Spinal cord (tissue), 10 donors: ENCODE results near the gene RFPL3. TPM values are rescaled to one million over a fixed set of nuclear protein-coding genes. Genes with fewer than 3 reads are reported as not detected.

Experiments used
- DNase-seq, 6 donors: peaks; one replicate each; pipeline versions ENCODE4 v3.0.0 to v3.0.0-alpha.2; 2013 to 2015; ENCODE audit warnings: low spot score in 6 of 6, low read depth in 4 of 6
- H3K27ac ChIP-seq: one replicate; pipeline ENCODE4 v1.5.1; 2013; ENCODE audit warnings: low read depth, low read length, control low read depth
- H3K27me3 ChIP-seq: one replicate; pipeline ENCODE4 v1.6.1; 2013; ENCODE audit warnings: low read length; ENCODE audit not compliant: control insufficient read depth, insufficient read depth
- H3K36me3 ChIP-seq: one replicate; pipeline ENCODE4 v1.6.1; 2013; ENCODE audit warnings: low read length; ENCODE audit not compliant: control insufficient read depth, insufficient read depth
- H3K4me1 ChIP-seq: one replicate; pipeline ENCODE4 v1.6.1; 2013; ENCODE audit warnings: low read length; ENCODE audit not compliant: control insufficient read depth, insufficient read depth
- H3K4me3 ChIP-seq: one replicate; pipeline ENCODE4 v1.5.1; 2013; ENCODE audit warnings: low read depth, low read length, control low read depth
- H3K9me3 ChIP-seq: one replicate; pipeline ENCODE4 v1.6.1; 2013; ENCODE audit warnings: low read length; ENCODE audit not compliant: control insufficient read depth, insufficient read depth
- WGBS: methylation state at CpG from one replicate; pipeline ENCODE4 v1.1.5; 2013; ENCODE audit warnings: missing lambda C conversion rate; ENCODE audit not compliant: insufficient coverage; 5-methylcytosine and 5-hydroxymethylcytosine counted together
- polyA plus RNA-seq, 2 donors: library from polyadenylated mRNA; unstranded; fragments of 120-200 nt; gene quantifications; one replicate each; pipeline ENCODE4 v1.2.1, GENCODE V29; 2013; ENCODE audit not compliant: insufficient read length in 2 of 2
- total RNA-seq, 2 donors: library from RNA; depleted of rRNA in 1 of 2; stranded (reverse); fragments of 120-200 nt in 1 of 2; fragments of >200 nt in 1 of 2; gene quantifications; one replicate each; pipeline versions ENCODE4 v1.2.3 to v1.2.4, GENCODE V29; 2013 to 2014
- donor health status: healthy.

The RFPL3 gene
- total and polyA plus RNA-seq, 4 donors, result 0.38 to 0.47 TPM; not detected in 2

DNA sequence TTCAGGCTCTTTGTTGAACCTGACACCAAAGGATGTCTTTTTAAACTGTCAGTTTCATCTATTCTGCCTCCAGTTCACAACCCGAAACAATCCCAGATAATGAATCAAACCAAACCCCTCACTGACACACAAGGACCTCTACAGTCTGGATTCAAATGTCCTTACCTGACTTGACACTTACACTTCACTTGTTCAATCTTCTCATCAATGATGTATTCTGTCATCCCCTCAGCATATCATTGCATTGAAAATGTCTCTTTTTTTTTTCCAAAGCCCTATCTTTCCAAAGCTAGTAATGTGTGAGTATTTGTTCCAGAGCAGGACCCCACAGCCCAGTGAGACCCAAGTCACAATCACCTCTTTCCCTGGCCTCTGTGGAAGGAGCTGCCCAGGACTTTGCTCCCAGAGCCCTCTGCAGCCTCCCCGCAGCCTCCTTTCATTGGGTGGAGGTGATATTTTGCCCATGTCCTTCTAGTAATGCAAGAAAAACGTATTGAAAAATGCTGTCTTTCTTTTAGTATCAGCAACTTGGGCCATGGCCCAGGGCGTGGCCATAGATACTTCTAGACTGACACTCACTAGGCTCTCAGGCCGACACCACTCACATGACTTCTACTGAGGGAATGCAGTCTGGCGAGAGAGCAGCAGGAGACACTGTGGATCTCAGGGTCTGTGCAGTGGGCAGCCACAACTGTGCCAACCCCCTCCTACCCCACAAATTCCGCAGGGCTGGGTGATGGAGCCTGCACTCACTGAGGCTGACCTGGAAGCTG lies 18.2 kb downstream of the RFPL3 start:
- no peaks in the 10 kb centered on the region for H3K27me3 ChIP-seq
- no peaks in the 10 kb centered on the region for H3K36me3 ChIP-seq
- H3K27ac ChIP-seq, result no peak overlapping the region
- no peak overlapping the region for H3K4me3 ChIP-seq
- WGBS, result 93% methylated on average over 6 of the region's 7 CpGs
- DNase-seq, result no peak
- no peaks in the 10 kb centered on the region for H3K9me3 ChIP-seq
- peaks cover 7% of the 10 kb centered on the region for H3K4me1 ChIP-seq

DNA sequence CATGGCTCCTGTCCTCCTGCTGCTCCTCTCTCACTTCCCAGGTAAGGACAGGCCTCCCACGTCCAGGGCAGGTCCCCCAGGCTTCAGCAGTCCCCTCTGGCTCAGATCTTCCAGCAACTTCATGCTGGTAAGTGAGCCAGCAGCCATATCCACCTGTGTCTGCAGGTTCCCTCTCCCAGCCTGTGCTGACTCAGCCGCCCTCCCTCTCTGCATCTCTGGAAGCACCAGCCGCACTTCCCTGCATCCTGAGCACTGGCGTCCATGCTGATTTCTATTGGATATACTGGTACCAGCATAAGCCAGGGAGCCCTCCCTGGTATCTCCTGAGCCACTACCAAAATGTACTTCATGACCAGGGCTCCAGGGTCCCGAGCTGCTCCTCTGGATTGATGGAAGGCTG lies 19.0 kb downstream of the RFPL3 start:
- peaks cover 7% of the 10 kb centered on the region for H3K4me1 ChIP-seq
- no peaks in the 10 kb centered on the region for H3K9me3 ChIP-seq
- no peaks in the 10 kb centered on the region for H3K36me3 ChIP-seq
- no peak overlapping the region for H3K27ac ChIP-seq
- peak in 1 of 6 donors; percentile 26 for DNase-seq
- 78% methylated on average over 5 of the region's 5 CpGs for WGBS
- no peaks in the 10 kb centered on the region for H3K27me3 ChIP-seq
- H3K4me3 ChIP-seq, result no peak overlapping the region

DNA sequence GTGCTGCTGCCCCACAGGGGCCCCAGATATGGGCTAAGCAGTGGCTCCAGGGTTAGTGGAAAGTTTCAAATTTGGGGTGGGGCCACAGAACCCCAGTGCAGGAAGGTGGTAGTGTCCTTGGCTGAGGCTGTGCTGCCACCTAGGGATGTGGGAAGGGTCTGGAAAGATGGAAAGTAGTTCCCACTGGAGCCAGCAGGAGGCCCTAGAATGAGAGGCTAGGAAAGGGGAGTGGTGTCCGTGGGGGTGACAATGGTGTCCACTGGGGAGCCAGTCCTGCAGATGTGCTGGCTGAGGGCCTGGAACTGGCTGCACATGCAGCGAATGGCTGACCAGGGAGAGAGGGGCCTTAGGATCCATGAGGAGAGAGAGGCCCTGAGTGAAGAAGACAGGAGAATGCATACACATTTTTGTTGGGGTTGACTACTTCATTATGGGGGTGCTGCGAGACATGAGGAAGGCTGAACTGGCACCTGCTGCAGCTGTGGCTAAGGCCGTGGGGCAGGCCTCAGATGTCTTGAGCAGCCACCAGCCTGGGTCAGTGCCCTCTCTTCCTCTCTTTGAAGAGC lies 21.1 kb downstream of the RFPL3 start:
- WGBS, result 64% methylated on average over 4 of the region's 4 CpGs
- H3K36me3 ChIP-seq, result no peaks in the 10 kb centered on the region
- no peaks in the 10 kb centered on the region for H3K9me3 ChIP-seq
- H3K27me3 ChIP-seq, result no peaks in the 10 kb centered on the region
- no peak overlapping the region for H3K4me3 ChIP-seq
- peaks cover 7% of the 10 kb centered on the region for H3K4me1 ChIP-seq
- DNase-seq, result peak in 2 of 6 donors; percentile 25 to 32
- H3K27ac ChIP-seq, result no peak overlapping the region

DNA sequence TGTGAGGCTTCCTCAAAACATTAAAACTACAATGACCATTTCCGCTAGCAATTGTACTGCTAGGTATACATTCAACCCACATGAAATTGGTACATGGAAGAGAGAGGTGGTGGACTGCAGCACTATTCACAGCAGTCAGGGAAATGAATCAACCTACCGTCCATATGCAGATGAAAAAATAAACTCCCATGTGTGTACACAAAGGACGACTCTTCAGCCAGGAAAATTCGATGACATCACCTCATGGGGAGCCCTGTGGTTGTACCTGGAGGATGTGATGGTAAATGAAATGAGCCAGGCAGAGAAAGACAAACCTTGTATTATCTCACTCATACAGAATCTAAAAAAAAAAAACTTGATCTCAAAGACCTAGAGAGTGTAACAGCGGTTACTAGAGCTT lies 23.3 kb downstream of the RFPL3 start:
- Histone ChIP-seq H3K4me3 (no peak overlapping the region), H3K36me3 (no peaks in the 10 kb centered on the region), H3K27me3 (no peaks in the 10 kb centered on the region), H3K4me1 (peaks cover 7% of the 10 kb centered on the region), H3K27ac (no peak overlapping the region), H3K9me3 (no peaks in the 10 kb centered on the region)
- DNase-seq, result no peak
- no CpG with 5 or more reads among the region's 5 CpGs for WGBS

DNA sequence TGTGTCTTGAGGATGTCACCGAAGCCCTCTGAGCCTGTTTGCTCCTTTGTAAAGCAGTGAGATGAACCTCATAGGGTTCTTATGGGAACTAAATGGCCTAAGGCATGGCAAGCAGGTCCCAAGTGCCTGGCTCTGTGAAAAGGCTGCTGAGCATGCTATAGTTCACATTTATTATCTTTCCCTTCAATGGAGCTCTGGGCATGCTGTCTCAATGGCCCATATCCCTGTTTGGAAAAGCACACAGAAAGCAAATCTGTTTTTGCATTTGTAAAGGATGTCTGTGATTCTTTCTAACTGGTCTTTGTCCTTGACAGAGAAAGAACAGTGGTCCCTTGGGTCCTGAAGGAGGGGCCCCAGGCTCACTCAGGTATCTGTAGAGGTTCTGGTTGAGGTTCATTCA lies 28.0 kb downstream of the RFPL3 start:
- WGBS, result 80% methylated on average over 1 of the region's 1 CpG
- H3K9me3 ChIP-seq, result no peaks in the 10 kb centered on the region
- H3K27ac ChIP-seq, result no peak overlapping the region
- no peaks in the 10 kb centered on the region for H3K27me3 ChIP-seq
- H3K36me3 ChIP-seq, result peaks cover 30% of the 10 kb centered on the region
- no peak overlapping the region for H3K4me3 ChIP-seq
- DNase-seq, result no peak
- H3K4me1 ChIP-seq, result no peaks in the 10 kb centered on the region

DNA sequence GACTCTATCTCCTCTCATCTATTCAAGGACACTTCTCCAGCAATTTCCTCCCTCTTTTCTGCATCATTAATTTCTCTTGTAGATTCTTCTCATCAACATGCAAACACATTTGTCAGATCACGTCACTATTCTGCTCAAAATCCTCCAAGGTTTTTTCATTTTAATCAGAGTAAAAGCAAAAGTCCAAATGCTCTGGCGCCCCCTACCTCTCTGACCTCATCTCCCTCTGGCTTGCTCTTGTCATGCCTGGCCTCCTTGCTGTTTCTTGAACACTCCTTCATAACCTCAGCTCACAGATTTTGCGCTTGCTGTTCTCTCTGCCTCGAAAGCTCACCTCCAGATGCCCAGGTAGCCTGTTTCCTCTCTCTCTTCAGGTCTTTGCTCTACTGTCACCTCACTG lies 32.0 kb downstream of the RFPL3 start:
- no peak overlapping the region for H3K27ac ChIP-seq
- WGBS, result 65% methylated on average over 4 of the region's 4 CpGs
- DNase-seq, result peak in 5 of 6 donors; percentile 13 to 87 (median 31)
- H3K4me1 ChIP-seq, result no peaks in the 10 kb centered on the region
- H3K36me3 ChIP-seq, result peaks cover 54% of the 10 kb centered on the region
- H3K27me3 ChIP-seq, result no peaks in the 10 kb centered on the region
- no peaks in the 10 kb centered on the region for H3K9me3 ChIP-seq
- H3K4me3 ChIP-seq, result no peak overlapping the region

DNA sequence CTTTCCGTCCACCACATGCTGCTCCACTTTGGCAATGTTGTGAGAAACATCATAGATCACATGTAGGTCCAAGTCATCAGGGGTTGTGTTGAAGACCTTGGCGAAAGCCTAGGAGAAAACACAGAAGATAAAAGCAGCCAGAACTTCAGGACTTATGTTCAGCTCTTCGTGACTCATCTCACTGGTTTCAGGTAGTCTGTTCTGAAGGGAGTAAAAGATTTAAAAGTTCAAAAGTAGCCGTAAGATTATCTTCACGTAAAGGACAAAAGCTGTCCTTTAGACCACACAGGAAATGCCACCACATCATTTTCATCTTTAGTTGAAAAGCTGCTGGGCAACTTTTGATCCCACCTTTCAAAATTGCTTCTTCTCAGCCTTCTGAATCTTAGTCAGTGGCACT lies 37.4 kb downstream of the RFPL3 start:
- no peaks in the 10 kb centered on the region for H3K4me1 ChIP-seq
- H3K9me3 ChIP-seq, result no peaks in the 10 kb centered on the region
- no peak for DNase-seq
- no peaks in the 10 kb centered on the region for H3K27me3 ChIP-seq
- 93% methylated on average over 4 of the region's 5 CpGs for WGBS
- no peak overlapping the region for H3K4me3 ChIP-seq
- no peak overlapping the region for H3K27ac ChIP-seq
- H3K36me3 ChIP-seq, result peaks cover 47% of the 10 kb centered on the region

DNA sequence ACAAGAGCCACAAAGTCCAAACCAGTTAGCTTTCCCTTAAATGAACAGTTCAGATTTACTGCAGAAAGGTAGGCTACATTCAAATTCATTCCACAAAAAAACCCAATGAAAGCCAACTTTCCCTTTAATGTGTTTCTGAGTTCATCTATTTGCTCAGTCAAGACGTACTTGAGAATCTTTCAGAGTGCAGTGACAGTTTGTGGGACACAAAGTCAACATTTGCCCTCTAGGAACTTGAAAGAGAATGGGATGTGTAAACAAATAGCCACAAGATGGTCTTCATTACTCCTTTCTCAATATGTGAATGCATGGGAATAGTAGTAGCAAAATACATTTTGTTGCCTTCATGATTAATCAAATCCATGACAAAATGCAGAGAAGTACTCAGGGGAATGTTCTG lies 38.6 kb downstream of the RFPL3 start:
- H3K27me3 ChIP-seq, result no peaks in the 10 kb centered on the region
- 100% methylated on average over 1 of the region's 1 CpG for WGBS
- peaks cover 47% of the 10 kb centered on the region for H3K36me3 ChIP-seq
- no peak for DNase-seq
- no peaks in the 10 kb centered on the region for H3K4me1 ChIP-seq
- H3K4me3 ChIP-seq, result no peak overlapping the region
- H3K27ac ChIP-seq, result no peak overlapping the region
- H3K9me3 ChIP-seq, result no peaks in the 10 kb centered on the region

DNA sequence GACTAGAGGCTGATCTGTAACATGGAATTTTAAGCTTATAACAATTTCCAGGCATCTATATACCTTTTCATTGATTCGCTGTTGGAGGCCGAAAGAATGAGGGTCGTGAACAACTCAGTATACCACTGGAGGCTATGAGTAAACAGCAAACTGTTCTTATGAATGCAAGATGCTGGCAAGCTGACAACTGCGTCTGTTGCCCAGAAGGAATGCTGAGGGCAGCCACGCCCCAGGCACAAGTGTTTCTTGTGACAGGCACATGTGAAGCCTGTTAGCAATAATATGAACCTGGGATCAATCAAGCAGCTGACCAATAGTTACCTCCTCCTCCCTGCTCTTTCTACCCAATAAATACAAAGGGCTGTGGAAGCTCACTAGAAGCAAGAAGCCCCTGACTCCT lies 39.1 kb downstream of the RFPL3 start:
- H3K36me3 ChIP-seq, result peaks cover 46% of the 10 kb centered on the region
- H3K4me1 ChIP-seq, result no peaks in the 10 kb centered on the region
- no peak overlapping the region for H3K27ac ChIP-seq
- no peaks in the 10 kb centered on the region for H3K27me3 ChIP-seq
- 93% methylated on average over 5 of the region's 5 CpGs for WGBS
- H3K9me3 ChIP-seq, result no peaks in the 10 kb centered on the region
- DNase-seq, result no peak
- H3K4me3 ChIP-seq, result no peak overlapping the region

DNA sequence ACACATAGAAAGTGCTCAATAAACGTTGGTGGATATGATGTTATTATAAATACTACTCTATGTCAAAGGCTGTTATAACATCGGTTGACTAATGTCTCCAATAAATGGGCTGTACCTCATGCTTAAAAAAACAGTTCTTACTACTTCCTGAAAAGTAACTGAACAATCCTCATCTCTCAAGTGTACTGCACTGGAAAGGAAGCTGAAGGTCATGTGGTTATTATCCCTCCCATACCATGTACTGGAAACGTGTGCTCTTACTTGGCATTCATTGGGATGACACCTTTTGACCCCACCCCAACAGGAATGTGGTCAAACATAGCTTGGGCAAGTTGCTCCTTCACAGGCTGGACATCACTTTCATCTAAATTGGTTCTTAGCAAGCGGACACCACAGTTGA lies 43.8 kb downstream of the RFPL3 start:
- no peaks in the 10 kb centered on the region for H3K4me1 ChIP-seq
- no peak for DNase-seq
- H3K9me3 ChIP-seq, result no peaks in the 10 kb centered on the region
- 67% methylated on average over 1 of the region's 4 CpGs for WGBS
- no peak overlapping the region for H3K27ac ChIP-seq
- no peaks in the 10 kb centered on the region for H3K27me3 ChIP-seq
- peaks cover 34% of the 10 kb centered on the region for H3K36me3 ChIP-seq
- no peak overlapping the region for H3K4me3 ChIP-seq
